ENCODE data around the gene PBX4.

Gene PBX4

DNA sequence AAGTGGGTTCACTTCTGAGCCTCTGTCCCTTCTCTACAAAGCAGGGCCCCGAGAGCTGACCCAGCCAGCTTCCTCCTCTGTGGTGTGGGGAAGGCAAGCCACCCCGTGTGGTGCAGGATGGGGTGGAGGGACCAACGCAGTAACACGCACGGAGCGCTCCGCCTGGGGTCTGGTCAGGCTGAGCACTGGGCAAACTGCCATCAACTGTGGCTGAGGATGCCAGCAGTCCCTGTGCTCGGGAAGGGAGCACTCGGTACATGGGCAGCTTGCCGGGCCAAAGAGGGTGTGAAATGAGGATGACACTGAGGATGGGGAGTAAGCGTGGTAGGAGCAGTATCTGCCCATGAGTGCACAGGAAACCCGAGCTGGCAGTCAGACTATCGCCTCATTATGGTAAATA lies 32.6 kb upstream of the PBX4 start:
- peaks cover 83% of the 10 kb centered on the region for H3K36me3 ChIP-seq
- no peak overlapping the region for H3K4me3 ChIP-seq (ENCODE audit: low read depth in 1 of 2, low read length in 1 of 2)
- TF ChIP-seq, protein P1, sequence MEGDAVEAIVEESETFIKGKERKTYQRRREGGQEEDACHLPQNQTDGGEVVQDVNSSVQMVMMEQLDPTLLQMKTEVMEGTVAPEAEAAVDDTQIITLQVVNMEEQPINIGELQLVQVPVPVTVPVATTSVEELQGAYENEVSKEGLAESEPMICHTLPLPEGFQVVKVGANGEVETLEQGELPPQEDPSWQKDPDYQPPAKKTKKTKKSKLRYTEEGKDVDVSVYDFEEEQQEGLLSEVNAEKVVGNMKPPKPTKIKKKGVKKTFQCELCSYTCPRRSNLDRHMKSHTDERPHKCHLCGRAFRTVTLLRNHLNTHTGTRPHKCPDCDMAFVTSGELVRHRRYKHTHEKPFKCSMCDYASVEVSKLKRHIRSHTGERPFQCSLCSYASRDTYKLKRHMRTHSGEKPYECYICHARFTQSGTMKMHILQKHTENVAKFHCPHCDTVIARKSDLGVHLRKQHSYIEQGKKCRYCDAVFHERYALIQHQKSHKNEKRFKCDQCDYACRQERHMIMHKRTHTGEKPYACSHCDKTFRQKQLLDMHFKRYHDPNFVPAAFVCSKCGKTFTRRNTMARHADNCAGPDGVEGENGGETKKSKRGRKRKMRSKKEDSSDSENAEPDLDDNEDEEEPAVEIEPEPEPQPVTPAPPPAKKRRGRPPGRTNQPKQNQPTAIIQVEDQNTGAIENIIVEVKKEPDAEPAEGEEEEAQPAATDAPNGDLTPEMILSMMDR (IDR thresholded peaks at IDR 0.05) = no peak
- no peak overlapping the region for H3K27ac ChIP-seq
- H3K4me1 ChIP-seq (ENCODE audit: control insufficient read depth in 1 of 2, insufficient read depth in 1 of 2, low read depth in 1 of 2, low read length in 1 of 2) = peaks cover 6% of the 10 kb centered on the region in 2 experiments
- no peaks in the 10 kb centered on the region for H3K27me3 ChIP-seq
- no peaks in the 10 kb centered on the region for H3K9me3 ChIP-seq

DNA sequence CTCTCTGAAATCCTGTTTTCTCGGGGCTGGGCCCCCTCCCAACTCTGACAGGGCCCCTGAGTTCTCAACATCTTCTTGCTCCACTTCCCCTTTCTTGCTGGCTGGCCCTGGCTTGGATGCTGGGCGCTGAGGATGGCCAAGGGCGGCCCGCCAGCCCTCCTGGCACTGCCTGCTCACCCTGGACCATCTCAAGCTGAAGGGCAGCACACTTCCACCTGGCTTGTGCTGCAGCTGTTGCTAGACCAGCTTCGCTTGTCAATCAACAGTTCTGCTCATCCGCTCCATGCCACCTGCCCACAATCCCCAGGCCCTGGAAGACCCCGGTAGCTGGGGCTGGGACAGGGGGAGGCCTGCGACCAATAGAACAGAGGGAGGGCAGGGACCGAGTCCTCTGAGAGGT lies 31.8 kb upstream of the PBX4 start:
- Histone ChIP-seq H3K4me1 (ENCODE audit: control insufficient read depth in 1 of 2, insufficient read depth in 1 of 2, low read depth in 1 of 2, low read length in 1 of 2) (peaks cover 6% of the 10 kb centered on the region in 2 experiments), H3K27ac (no peak overlapping the region), H3K9me3 (no peaks in the 10 kb centered on the region), H3K4me3 (ENCODE audit: low read depth in 1 of 2, low read length in 1 of 2) (no peak overlapping the region), H3K36me3 (peaks cover 83% of the 10 kb centered on the region), H3K27me3 (no peaks in the 10 kb centered on the region)
- TF ChIP-seq, protein P1 (IDR thresholded peaks at IDR 0.05) = no peak

DNA sequence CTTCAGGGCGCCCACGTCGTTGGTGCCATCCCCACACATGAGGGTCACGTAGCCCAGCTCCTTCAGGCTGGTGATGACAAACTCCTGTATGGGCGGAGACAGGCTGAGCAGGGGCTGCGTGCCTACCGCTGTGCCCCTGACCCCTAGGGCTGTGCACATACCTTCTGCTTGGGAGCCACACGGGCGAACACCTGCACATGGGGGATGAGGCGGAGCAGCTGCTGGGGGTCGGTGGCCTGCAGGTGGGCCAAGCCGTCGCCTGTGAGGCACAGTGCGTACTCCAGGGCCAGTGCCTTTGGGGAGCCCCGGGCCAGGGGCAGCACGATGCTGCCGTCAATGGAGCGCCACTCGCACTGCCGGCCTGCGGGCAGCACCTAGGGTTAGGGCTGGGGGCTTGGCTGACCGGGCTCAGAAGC lies 31.1 kb upstream of the PBX4 start:
- peaks cover 6% of the 10 kb centered on the region in 2 experiments for H3K4me1 ChIP-seq (ENCODE audit: control insufficient read depth in 1 of 2, insufficient read depth in 1 of 2, low read depth in 1 of 2, low read length in 1 of 2)
- H3K27me3 ChIP-seq = no peaks in the 10 kb centered on the region
- TF ChIP-seq, protein P1 (IDR thresholded peaks at IDR 0.05) = no peak
- H3K4me3 ChIP-seq (ENCODE audit: low read depth in 1 of 2, low read length in 1 of 2) = no peak overlapping the region
- peaks cover 83% of the 10 kb centered on the region for H3K36me3 ChIP-seq
- H3K9me3 ChIP-seq = no peaks in the 10 kb centered on the region
- H3K27ac ChIP-seq = no peak overlapping the region

DNA sequence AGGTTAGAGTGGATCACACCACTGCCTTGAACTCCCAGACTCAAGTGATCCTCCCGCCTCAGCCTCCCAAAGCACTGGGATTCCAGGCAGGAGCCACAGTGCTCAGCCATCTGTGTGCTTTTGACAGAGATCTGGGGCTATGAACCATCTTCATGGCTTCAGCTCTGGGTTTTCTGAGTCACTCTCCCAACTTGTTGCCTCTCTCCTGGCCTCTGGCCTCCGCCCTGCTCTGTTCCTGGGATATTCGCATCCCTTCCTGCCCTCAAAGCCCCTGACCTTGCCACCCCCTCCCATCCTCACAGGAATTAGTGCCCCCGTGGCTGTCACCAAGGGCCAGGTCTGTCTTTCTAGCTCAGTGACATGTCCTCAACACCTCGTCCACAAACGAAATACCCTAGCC lies 30.7 kb upstream of the PBX4 start:
- Histone ChIP-seq H3K27me3 (no peaks in the 10 kb centered on the region), H3K27ac (no peak overlapping the region), H3K4me1 (ENCODE audit: control insufficient read depth in 1 of 2, insufficient read depth in 1 of 2, low read depth in 1 of 2, low read length in 1 of 2) (peaks cover 6 to 7% of the 10 kb centered on the region in 2 experiments), H3K36me3 (peaks cover 83% of the 10 kb centered on the region), H3K9me3 (no peaks in the 10 kb centered on the region), H3K4me3 (ENCODE audit: low read depth in 1 of 2, low read length in 1 of 2) (no peak overlapping the region)
- TF ChIP-seq, protein P1 (IDR thresholded peaks at IDR 0.05) = no peak

DNA sequence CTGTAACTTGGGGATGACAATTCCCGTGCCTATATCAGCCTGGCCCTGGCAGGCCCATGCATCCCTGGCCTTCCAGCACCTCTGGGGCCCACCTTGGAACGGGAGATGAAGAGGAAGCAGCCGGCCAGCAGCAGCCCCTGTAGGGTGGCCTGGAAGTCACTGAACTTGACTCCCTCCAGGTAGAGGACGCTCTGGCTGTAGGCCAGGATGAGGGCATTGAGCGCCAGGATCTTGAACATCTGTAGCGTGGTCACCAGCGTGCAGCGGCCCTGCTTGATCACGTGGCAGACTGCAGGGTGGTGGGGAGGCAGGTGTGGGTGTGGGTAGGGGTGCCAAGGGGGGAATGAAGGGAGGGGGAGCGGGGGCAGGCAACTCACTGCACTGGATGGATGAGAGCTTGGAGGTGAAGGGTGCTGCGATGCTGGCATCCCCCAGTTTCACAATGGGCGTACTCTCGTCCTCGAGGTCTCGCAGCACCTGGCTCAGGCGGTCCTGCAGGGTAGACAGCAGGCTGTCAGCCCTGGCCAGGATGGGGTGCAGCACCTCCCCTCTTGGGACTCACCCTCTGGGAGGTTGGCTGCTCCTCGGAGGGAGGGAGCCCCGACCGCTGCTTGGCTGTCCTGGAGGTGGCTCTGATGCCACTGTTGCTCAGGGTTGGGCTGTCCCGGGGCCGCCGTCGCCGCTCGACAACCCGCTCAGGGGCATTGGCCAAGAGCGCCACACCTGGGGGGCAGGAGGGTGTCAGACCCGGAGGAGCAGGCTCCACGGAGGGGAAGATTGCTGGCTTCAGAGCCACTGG lies 28.7 kb upstream of the PBX4 start:
- no peak overlapping the region for H3K4me3 ChIP-seq (ENCODE audit: low read depth in 1 of 2, low read length in 1 of 2)
- TF ChIP-seq, protein P1 (IDR thresholded peaks at IDR 0.05) = no peak
- H3K36me3 ChIP-seq = peaks cover 65% of the 10 kb centered on the region
- peaks cover 14 to 15% of the 10 kb centered on the region in 2 experiments for H3K4me1 ChIP-seq (ENCODE audit: control insufficient read depth in 1 of 2, insufficient read depth in 1 of 2, low read depth in 1 of 2, low read length in 1 of 2)
- no peaks in the 10 kb centered on the region for H3K9me3 ChIP-seq
- no peak overlapping the region for H3K27ac ChIP-seq
- H3K27me3 ChIP-seq = no peaks in the 10 kb centered on the region

Data from neutrophil (primary cell).